ENCODE data around the gene TNRC18. TPM values are rescaled to one million over a fixed set of nuclear protein-coding genes. Genes with fewer than 3 reads are reported as not detected.

TNRC18 gene
- total and polyA plus RNA-seq, 4 donors = 2.3 to 37.1 (median 20.4) TPM

GRCh38 chr7:5452470-5452899 is 28.9 kb upstream of the TNRC18 start:
- Histone ChIP-seq H3K27me3 (ENCODE audit: control insufficient read depth in 4 of 4, insufficient read depth in 4 of 4, low read length in 3 of 4) (no peaks in the 10 kb centered on the region), H3K9me3 (ENCODE audit: control insufficient read depth in 4 of 4, low read length in 3 of 4) (no peaks in the 10 kb centered on the region), H3K4me3 (ENCODE audit: low read depth in 1 of 3, low read length in 3 of 3) (no peak overlapping the region), H3K27ac (ENCODE audit: low read depth in 1 of 2, low read length in 2 of 2) (no peak overlapping the region), H3K9ac (ENCODE audit: low read depth in 1 of 2, low read length in 2 of 2) (no peak overlapping the region), H3K36me3 (ENCODE audit: control insufficient read depth in 4 of 4, insufficient read depth in 3 of 4, low read depth in 1 of 4, low read length in 3 of 4) (no peaks in the 10 kb centered on the region), H3K4me1 (ENCODE audit: control insufficient read depth in 4 of 4, insufficient read depth in 4 of 4, low read length in 3 of 4) (peaks cover 0 to 3% (median 0%) of the 10 kb centered on the region in 4 donors)
- TF ChIP-seq FOXA1 (IDR thresholded peaks at IDR 0.05) = no peak
- TF ChIP-seq JUND (IDR thresholded peaks at IDR 0.05) = no peak
- no peak for TF ChIP-seq EGR1 (IDR thresholded peaks at IDR 0.05; ENCODE audit: low read depth in 2 of 2)
- TF ChIP-seq RXRA (IDR thresholded peaks at IDR 0.05) = no peak
- no peak for TF ChIP-seq FOXA2 (IDR thresholded peaks at IDR 0.05)
- no peak for TF ChIP-seq YY1 (IDR thresholded peaks at IDR 0.05)
- no peak for TF ChIP-seq RAD21 (IDR thresholded peaks at IDR 0.05)
- TF ChIP-seq TAF1 (conservative IDR thresholded peaks at IDR 0.05) = no peak
- TF ChIP-seq, protein P1, sequence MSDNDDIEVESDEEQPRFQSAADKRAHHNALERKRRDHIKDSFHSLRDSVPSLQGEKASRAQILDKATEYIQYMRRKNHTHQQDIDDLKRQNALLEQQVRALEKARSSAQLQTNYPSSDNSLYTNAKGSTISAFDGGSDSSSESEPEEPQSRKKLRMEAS (IDR thresholded peaks at IDR 0.05) = no peak
- TF ChIP-seq ATF3 (IDR thresholded peaks at IDR 0.05) = no peak
- TF ChIP-seq, protein P2, sequence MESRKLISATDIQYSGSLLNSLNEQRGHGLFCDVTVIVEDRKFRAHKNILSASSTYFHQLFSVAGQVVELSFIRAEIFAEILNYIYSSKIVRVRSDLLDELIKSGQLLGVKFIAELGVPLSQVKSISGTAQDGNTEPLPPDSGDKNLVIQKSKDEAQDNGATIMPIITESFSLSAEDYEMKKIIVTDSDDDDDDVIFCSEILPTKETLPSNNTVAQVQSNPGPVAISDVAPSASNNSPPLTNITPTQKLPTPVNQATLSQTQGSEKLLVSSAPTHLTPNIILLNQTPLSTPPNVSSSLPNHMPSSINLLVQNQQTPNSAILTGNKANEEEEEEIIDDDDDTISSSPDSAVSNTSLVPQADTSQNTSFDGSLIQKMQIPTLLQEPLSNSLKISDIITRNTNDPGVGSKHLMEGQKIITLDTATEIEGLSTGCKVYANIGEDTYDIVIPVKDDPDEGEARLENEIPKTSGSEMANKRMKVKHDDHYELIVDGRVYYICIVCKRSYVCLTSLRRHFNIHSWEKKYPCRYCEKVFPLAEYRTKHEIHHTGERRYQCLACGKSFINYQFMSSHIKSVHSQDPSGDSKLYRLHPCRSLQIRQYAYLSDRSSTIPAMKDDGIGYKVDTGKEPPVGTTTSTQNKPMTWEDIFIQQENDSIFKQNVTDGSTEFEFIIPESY (IDR thresholded peaks at IDR 0.05) = no peak
- no peak for TF ChIP-seq HNF4G (IDR thresholded peaks at IDR 0.05)
- TF ChIP-seq GABPA (IDR thresholded peaks at IDR 0.05 in 1 of 2, conservative IDR thresholded peaks at IDR 0.05 in 1 of 2) = no peak
- no peak for DNase-seq (ENCODE audit: low spot score)
- 73% methylated on average over 12 of the region's 12 CpGs for WGBS

DNA sequence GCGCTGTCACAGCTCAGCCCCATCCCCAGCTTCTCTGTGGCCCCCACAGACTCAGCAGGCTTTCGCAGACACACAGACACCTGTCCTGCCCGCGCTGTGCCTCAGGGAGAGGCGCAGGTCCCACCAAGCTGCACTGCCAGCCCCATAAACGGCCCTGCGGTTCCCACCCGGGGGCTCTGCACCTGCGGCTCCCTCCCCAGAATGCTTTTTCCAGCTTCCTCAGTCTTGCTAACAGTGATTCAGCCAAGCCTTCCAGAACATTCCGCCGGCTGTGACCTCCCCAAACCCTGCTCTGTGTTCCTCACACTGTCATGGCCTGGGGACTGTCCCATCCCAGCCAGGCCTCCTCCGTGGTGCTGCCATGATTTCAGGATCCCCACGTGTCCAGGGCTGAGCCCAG is 27.8 kb upstream of the TNRC18 start:
- H3K9ac ChIP-seq (ENCODE audit: low read depth in 1 of 2, low read length in 2 of 2) = no peak overlapping the region
- peaks cover 0 to 3% (median 0%) of the 10 kb centered on the region in 4 donors for H3K4me1 ChIP-seq (ENCODE audit: control insufficient read depth in 4 of 4, insufficient read depth in 4 of 4, low read length in 3 of 4)
- TF ChIP-seq SP1 (IDR thresholded peaks at IDR 0.05) (no peak), NR2F2 (IDR thresholded peaks at IDR 0.05) (no peak)
- no peak overlapping the region for H3K4me3 ChIP-seq (ENCODE audit: low read depth in 1 of 3, low read length in 3 of 3)
- H3K27ac ChIP-seq (ENCODE audit: low read depth in 1 of 2, low read length in 2 of 2) = no peak overlapping the region
- no peaks in the 10 kb centered on the region for H3K27me3 ChIP-seq (ENCODE audit: control insufficient read depth in 4 of 4, insufficient read depth in 4 of 4, low read length in 3 of 4)
- H3K9me3 ChIP-seq (ENCODE audit: control insufficient read depth in 4 of 4, low read length in 3 of 4) = no peaks in the 10 kb centered on the region
- WGBS = 72% methylated on average over 13 of the region's 13 CpGs
- H3K36me3 ChIP-seq (ENCODE audit: control insufficient read depth in 4 of 4, insufficient read depth in 3 of 4, low read depth in 1 of 4, low read length in 3 of 4) = no peaks in the 10 kb centered on the region
- DNase-seq (ENCODE audit: low spot score) = no peak

DNA sequence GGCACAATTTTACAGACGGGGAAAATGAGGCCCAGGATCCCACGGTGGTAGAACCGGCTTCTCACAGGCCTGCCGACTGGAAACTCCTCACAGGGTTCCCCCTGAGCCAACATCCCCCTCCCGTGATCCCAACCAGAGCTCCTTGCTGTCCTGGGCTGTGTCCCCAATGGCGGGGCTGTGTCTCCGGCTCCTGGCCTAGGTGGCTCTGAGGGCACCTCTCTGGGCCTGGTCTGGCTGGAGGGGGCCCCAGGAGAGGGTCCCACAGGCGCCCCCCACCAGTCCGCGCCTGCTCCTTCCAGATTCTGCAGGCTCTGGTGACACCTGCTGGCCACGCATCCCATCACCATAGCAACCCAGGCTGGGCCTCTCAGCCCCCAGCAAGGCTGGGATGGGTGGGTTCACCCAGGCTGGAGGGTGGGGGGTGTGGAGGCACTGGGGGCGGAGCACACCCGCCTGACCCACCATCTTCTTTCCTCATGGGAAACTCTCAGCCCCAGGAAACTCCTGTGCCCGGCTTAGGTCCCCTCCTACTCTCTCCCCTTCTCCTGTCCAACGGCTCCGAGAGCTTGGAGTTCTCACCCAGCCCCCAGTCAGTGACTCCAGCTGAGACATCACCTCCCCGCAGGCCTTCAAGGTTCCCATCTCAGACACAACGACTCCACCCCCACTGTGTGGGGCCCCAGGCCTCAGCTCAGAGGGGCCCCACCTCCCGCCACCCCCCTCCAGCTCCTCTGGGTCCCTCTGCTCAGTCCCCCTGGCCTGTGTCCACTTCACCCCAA is 27.1 kb upstream of the TNRC18 start:
- Histone ChIP-seq H3K27ac (ENCODE audit: low read depth in 1 of 2, low read length in 2 of 2) (no peak overlapping the region), H3K36me3 (ENCODE audit: control insufficient read depth in 4 of 4, insufficient read depth in 3 of 4, low read depth in 1 of 4, low read length in 3 of 4) (no peaks in the 10 kb centered on the region), H3K4me1 (ENCODE audit: control insufficient read depth in 4 of 4, insufficient read depth in 4 of 4, low read length in 3 of 4) (peaks cover 0 to 6% (median 2%) of the 10 kb centered on the region in 4 donors), H3K9ac (ENCODE audit: low read depth in 1 of 2, low read length in 2 of 2) (no peak overlapping the region), H3K4me3 (ENCODE audit: low read depth in 1 of 3, low read length in 3 of 3) (no peak overlapping the region), H3K9me3 (ENCODE audit: control insufficient read depth in 4 of 4, low read length in 3 of 4) (no peaks in the 10 kb centered on the region), H3K27me3 (ENCODE audit: control insufficient read depth in 4 of 4, insufficient read depth in 4 of 4, low read length in 3 of 4) (no peaks in the 10 kb centered on the region)
- DNase-seq (ENCODE audit: low spot score) = peak; percentile 60
- 28% methylated on average over 19 of the region's 19 CpGs for WGBS
- TF ChIP-seq, protein P3, sequence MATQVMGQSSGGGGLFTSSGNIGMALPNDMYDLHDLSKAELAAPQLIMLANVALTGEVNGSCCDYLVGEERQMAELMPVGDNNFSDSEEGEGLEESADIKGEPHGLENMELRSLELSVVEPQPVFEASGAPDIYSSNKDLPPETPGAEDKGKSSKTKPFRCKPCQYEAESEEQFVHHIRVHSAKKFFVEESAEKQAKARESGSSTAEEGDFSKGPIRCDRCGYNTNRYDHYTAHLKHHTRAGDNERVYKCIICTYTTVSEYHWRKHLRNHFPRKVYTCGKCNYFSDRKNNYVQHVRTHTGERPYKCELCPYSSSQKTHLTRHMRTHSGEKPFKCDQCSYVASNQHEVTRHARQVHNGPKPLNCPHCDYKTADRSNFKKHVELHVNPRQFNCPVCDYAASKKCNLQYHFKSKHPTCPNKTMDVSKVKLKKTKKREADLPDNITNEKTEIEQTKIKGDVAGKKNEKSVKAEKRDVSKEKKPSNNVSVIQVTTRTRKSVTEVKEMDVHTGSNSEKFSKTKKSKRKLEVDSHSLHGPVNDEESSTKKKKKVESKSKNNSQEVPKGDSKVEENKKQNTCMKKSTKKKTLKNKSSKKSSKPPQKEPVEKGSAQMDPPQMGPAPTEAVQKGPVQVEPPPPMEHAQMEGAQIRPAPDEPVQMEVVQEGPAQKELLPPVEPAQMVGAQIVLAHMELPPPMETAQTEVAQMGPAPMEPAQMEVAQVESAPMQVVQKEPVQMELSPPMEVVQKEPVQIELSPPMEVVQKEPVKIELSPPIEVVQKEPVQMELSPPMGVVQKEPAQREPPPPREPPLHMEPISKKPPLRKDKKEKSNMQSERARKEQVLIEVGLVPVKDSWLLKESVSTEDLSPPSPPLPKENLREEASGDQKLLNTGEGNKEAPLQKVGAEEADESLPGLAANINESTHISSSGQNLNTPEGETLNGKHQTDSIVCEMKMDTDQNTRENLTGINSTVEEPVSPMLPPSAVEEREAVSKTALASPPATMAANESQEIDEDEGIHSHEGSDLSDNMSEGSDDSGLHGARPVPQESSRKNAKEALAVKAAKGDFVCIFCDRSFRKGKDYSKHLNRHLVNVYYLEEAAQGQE (IDR thresholded peaks at IDR 0.05) = no peak
- TF ChIP-seq FOXA1 (IDR thresholded peaks at IDR 0.05) = no peak
- no peak for TF ChIP-seq TAF1 (conservative IDR thresholded peaks at IDR 0.05)
- TF ChIP-seq RAD21 (IDR thresholded peaks at IDR 0.05) = peak; percentile 79 to 84
- TF ChIP-seq, protein P1 (IDR thresholded peaks at IDR 0.05) = no peak
- no peak for TF ChIP-seq SP1 (IDR thresholded peaks at IDR 0.05)
- TF ChIP-seq, protein P4, sequence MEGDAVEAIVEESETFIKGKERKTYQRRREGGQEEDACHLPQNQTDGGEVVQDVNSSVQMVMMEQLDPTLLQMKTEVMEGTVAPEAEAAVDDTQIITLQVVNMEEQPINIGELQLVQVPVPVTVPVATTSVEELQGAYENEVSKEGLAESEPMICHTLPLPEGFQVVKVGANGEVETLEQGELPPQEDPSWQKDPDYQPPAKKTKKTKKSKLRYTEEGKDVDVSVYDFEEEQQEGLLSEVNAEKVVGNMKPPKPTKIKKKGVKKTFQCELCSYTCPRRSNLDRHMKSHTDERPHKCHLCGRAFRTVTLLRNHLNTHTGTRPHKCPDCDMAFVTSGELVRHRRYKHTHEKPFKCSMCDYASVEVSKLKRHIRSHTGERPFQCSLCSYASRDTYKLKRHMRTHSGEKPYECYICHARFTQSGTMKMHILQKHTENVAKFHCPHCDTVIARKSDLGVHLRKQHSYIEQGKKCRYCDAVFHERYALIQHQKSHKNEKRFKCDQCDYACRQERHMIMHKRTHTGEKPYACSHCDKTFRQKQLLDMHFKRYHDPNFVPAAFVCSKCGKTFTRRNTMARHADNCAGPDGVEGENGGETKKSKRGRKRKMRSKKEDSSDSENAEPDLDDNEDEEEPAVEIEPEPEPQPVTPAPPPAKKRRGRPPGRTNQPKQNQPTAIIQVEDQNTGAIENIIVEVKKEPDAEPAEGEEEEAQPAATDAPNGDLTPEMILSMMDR (IDR thresholded peaks at IDR 0.05; ENCODE audit: low read depth, low read length, missing input control) = peak; percentile 53
- no peak for TF ChIP-seq YY1 (IDR thresholded peaks at IDR 0.05)

Data from liver (tissue), 9 donors.